GM12878 (cell line): ENCODE measurements around the gene ODC1. TPM values are rescaled to one million over a fixed set of nuclear protein-coding genes. Genes with fewer than 3 reads are reported as not detected.

Source experiments
- ATAC-seq: fragments of 200-7000 bp; cut with Tn5 transposase; 3 replicates; pipeline ENCODE4 v1.9.1; 2020; ENCODE audit warnings: mild to moderate bottlenecking, moderate library complexity
- BruUV-seq: library from RNA; stranded (reverse); fragments of 400-500 nt; replicated peaks from 2 replicates; lab custom pipeline; 2021; lab: Mats Ljungman, UMichigan
- CTCF ChIA-PET: fragments of 300-600 bp; sonication (Branson Sonifier 250); formaldehyde crosslinking; extraction: SDS; loops from one replicate; lab custom pipeline; 2021; ENCODE audit warnings: inconsistent platforms; lab: Yijun Ruan, JAX
- POLR2A ChIA-PET: fragments of 350-600 bp; formaldehyde crosslinking; extraction: SDS; loops from one replicate; lab custom pipeline; 2021; ENCODE audit warnings: inconsistent platforms; lab: Charles Lee
- RAD21 ChIA-PET: fragments of 300-600 bp; sonication (Branson Sonifier 250); formaldehyde crosslinking; loops from one replicate; lab custom pipeline; 2023; ENCODE audit warnings: antibody characterized with exemption; ENCODE audit not compliant: unreplicated experiment; lab: Charles Lee
- SMC1A ChIA-PET: fragments of 300-600 bp; sonication (Branson Sonifier 250); formaldehyde crosslinking; loops from one replicate; lab custom pipeline; 2023; ENCODE audit not compliant: unreplicated experiment, uncharacterized antibody; lab: Charles Lee
- DNase-seq: peaks from one replicate; pipeline ENCODE4 v3.0.0-alpha.2; 2011; ENCODE audit warnings: low read depth, low spot score
- FAIRE-seq: peaks from 3 replicates; lab custom pipeline; 2011; peaks lifted over from hg19 to GRCh38; lab: Jason Lieb, UNC
- H2AFZ ChIP-seq: 2 replicates; pipeline ENCODE4 v1.6.0; 2011; ENCODE audit warnings: low read depth, low read length, control low read depth; ENCODE audit not compliant: control insufficient read depth
- H3K27ac ChIP-seq: 2 replicates; pipeline ENCODE4 v1.5.1; 2011; ENCODE audit warnings: control low read depth; ENCODE audit not compliant: control insufficient read depth, insufficient read depth
- H3K27me3 ChIP-seq, 2 experiments: replicated peaks in 1 of 2; 2 replicates each; pipeline versions ENCODE4 v1.6.0 to v1.6.1; 2011; ENCODE audit warnings: low read length in 1 of 2; ENCODE audit not compliant: control insufficient read depth in 2 of 2, insufficient read depth in 2 of 2
- H3K36me3 ChIP-seq, 2 experiments: 2 replicates each; pipeline ENCODE4 v1.5.1; 2011; ENCODE audit warnings: low read length in 1 of 2; ENCODE audit not compliant: control insufficient read depth in 2 of 2, insufficient read depth in 2 of 2
- H3K4me1 ChIP-seq: 2 replicates; pipeline ENCODE4 v1.6.1; 2011; ENCODE audit warnings: mild to moderate bottlenecking, low read length, moderate library complexity, mixed read lengths; ENCODE audit not compliant: control insufficient read depth, insufficient read depth
- H3K4me2 ChIP-seq: 2 replicates; pipeline ENCODE4 v1.6.0; 2011; ENCODE audit warnings: control low read depth; ENCODE audit not compliant: control insufficient read depth, insufficient read depth
- H3K4me3 ChIP-seq: fragments of 200-600 bp; sonication (generic); 2 replicates; pipeline ENCODE4 v1.5.1; 2016
- H3K79me2 ChIP-seq: 2 replicates; pipeline ENCODE4 v1.6.0; 2011; ENCODE audit warnings: low read length; ENCODE audit not compliant: control insufficient read depth, insufficient read depth
- H3K9ac ChIP-seq: 2 replicates; pipeline ENCODE4 v1.8.0; 2011; ENCODE audit warnings: low read length, control low read depth, mixed read lengths; ENCODE audit not compliant: control insufficient read depth, insufficient read depth
- H3K9me3 ChIP-seq: replicated peaks from 3 replicates; pipeline ENCODE4 v1.5.1; 2011; ENCODE audit warnings: mild to moderate bottlenecking, low read length; ENCODE audit not compliant: control insufficient read depth, insufficient read depth
- H4K20me1 ChIP-seq: 2 replicates; pipeline ENCODE4 v1.6.0; 2011; ENCODE audit not compliant: control insufficient read depth, insufficient read depth
- ATF7 ChIP-seq: fragments of 450-650 bp; IDR thresholded peaks from 2 replicates; pipeline ENCODE4 v1.6.1; 2016; ENCODE audit warnings: low read depth, mild to moderate bottlenecking
- BMI1 ChIP-seq: fragments of 450-650 bp; IDR thresholded peaks from 2 replicates; pipeline ENCODE4 v1.6.1; 2016; ENCODE audit warnings: mild to moderate bottlenecking, moderate library complexity, borderline replicate concordance
- CHD2 ChIP-seq: IDR thresholded peaks from 2 replicates; pipeline ENCODE4 v1.6.1; 2011; ENCODE audit warnings: low read depth, low read length, improper control_type of control experiment, borderline replicate concordance
- HCFC1 ChIP-seq: fragments of 150-350 bp; IDR thresholded peaks from 2 replicates; pipeline ENCODE4 v1.6.1; 2014; ENCODE audit warnings: low read length
- KAT2A ChIP-seq: conservative IDR thresholded peaks from 2 replicates; pipeline ENCODE4 v1.6.1; 2011; ENCODE audit warnings: low read depth, low read length; ENCODE audit not compliant: control insufficient read depth
- NFYB ChIP-seq: IDR thresholded peaks from 2 replicates; pipeline ENCODE4 v1.6.1; 2011; ENCODE audit warnings: low read depth, mild to moderate bottlenecking, low read length, improper control_type of control experiment, moderate library complexity; ENCODE audit not compliant: insufficient read depth
- POLR2AphosphoS5 ChIP-seq: IDR thresholded peaks from 2 replicates; pipeline ENCODE4 v1.6.1; 2011; ENCODE audit warnings: mild to moderate bottlenecking, low read length, inconsistent platforms
- RB1 ChIP-seq: fragments of 450-650 bp; formaldehyde crosslinking; IDR thresholded peaks from 2 replicates; pipeline ENCODE4 v1.6.1; 2017; ENCODE audit warnings: mild to moderate bottlenecking, borderline replicate concordance
- RBBP5 ChIP-seq: fragments of 200-600 bp; sonication (generic); conservative IDR thresholded peaks from 2 replicates; pipeline ENCODE4 v1.6.1; 2016
- RCOR1 ChIP-seq: conservative IDR thresholded peaks from 2 replicates; pipeline ENCODE4 v1.6.1; 2012; ENCODE audit warnings: low read depth, low read length, improper control_type of control experiment
- SMAD5 ChIP-seq: IDR thresholded peaks from 2 replicates; pipeline ENCODE4 v1.6.1; 2016; ENCODE audit warnings: antibody characterized with exemption, low read depth
- WGBS: methylation state at CpG from one replicate; pipeline ENCODE4 v1.1.6; 2016; ENCODE audit warnings: low lambda C conversion rate; ENCODE audit not compliant: insufficient replicate concordance, insufficient coverage; ENCODE audit errors: missing lambda C conversion rate; 5-methylcytosine and 5-hydroxymethylcytosine counted together
- in situ Hi-C: fragments of 300-500 bp; cut with MboI; formaldehyde crosslinking; loops from 9 replicates; pipeline ENCODE4 v1.14.3; 2018; ENCODE audit warnings: mixed read lengths
- intact Hi-C: fragments of 100-400 bp; cut with micrococcal nuclease; formaldehyde crosslinking; loops from one replicate; pipeline ENCODE4 v1.14.2; 2022; ENCODE audit not compliant: unreplicated experiment
- polyA plus RNA-seq, 11 experiments: library from polyadenylated mRNA; depleted of rRNA in 4 of 11; unstranded in 6 of 11; stranded (reverse) in 5 of 11; fragments of >200 nt; fragmentation: Nextera tagmentation in 4 of 11; fragmentation: Illumina TruSeq in 1 of 11; extraction: Ambion mirVana in 4 of 11; extraction: Trizol in 1 of 11; gene quantifications; 1 replicate in 1 of 11; 2 replicates in 10 of 11; pipeline versions ENCODE4 v1.2.1 to v1.2.3, GENCODE V29; 2011 to 2016; ENCODE audit warnings: inconsistent platforms in 2 of 11, missing spikeins in 2 of 11, low read depth in 1 of 11
- total RNA-seq, 4 experiments: library from RNA; depleted of rRNA in 3 of 4; stranded (reverse); fragments of >200 nt in 3 of 4; fragmentation: Illumina TruSeq in 1 of 4; extraction: Trizol in 1 of 4; gene quantifications; 2 replicates each; pipeline versions ENCODE4 v1.2.1 to v1.2.3, GENCODE V29; 2013 to 2021
- TF ChIP-seq, protein P1 (sequence below): IDR thresholded peaks from 2 replicates; pipeline ENCODE4 v1.6.1; 2012; ENCODE audit warnings: low read depth, low read length, improper control_type of control experiment
- TF ChIP-seq, protein P2 (sequence below): fragments of 450-650 bp; IDR thresholded peaks from 2 replicates; pipeline ENCODE4 v1.6.1; 2017; ENCODE audit warnings: mild to moderate bottlenecking, moderate library complexity

ODC1 gene
- total and polyA plus RNA-seq, 10 of the 15 experiments (the other 5 are each of a cell fraction or from before 2014, with no cell fraction given): 68.5 to 441 (median 340) TPM

DNA sequence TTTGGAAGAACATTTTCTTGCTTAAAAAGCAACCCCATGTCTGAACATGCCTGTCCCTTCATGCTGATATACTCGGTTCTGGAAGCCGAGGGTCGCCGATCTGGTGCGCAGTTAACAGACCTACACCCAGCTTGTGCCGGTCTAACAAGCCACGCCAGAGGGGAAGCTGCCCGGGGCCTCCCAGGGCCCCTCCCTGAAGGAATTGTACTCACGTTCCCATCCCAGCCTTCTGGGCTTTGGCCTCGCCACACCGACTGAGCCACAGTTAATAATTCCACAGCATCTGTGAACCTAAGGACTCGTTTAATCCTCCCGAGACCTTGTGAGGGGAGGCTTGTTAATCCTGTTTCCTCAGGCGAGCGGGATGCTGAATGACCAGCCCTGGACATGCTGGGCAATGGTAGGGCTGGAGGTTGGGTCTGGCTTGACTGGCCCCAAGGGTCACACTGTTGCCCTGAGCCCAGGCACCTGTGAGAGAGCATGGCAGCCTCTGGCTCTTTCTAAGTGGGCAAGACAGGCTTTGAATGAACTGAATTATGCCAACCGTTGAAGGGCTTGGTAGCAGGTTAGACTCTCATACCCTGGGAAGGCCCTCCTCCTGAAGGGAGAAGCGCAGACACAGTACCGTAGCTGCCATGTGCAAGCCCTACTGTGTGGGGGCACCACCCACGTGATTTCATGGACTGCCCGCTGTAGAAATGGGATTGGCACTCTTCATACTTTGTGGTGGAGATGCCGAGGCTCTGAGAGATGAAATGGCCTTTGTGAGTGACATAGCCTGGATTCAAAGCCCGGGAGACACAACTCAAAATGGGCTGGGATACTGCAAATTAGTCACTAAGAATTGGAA is 27.9 kb upstream of the ODC1 start:
- Histone ChIP-seq H4K20me1 (no peaks in the 10 kb centered on the region; the same call in 1 of the 2 replicates), H3K27ac (no peak overlapping the region), H3K4me1 (no peaks in the 10 kb centered on the region), H2AFZ (no peak overlapping the region), H3K79me2 (no peaks in the 10 kb centered on the region), H3K4me3 (no peak overlapping the region), H3K27me3 (no peaks in the 10 kb centered on the region; a peak in 1 of 4 replicates), H3K9me3 (no peaks in the 10 kb centered on the region), H3K36me3 (no peaks in the 10 kb centered on the region), H3K9ac (no peak overlapping the region), H3K4me2 (no peak overlapping the region)
- in situ Hi-C loops (no loop called here), intact Hi-C loops (no loop called here)
- no peak for TF ChIP-seq NFYB
- TF ChIP-seq, protein P1, sequence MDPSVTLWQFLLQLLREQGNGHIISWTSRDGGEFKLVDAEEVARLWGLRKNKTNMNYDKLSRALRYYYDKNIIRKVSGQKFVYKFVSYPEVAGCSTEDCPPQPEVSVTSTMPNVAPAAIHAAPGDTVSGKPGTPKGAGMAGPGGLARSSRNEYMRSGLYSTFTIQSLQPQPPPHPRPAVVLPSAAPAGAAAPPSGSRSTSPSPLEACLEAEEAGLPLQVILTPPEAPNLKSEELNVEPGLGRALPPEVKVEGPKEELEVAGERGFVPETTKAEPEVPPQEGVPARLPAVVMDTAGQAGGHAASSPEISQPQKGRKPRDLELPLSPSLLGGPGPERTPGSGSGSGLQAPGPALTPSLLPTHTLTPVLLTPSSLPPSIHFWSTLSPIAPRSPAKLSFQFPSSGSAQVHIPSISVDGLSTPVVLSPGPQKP: no peak
- TF ChIP-seq RBBP5: no peak
- TF ChIP-seq HCFC1: no peak
- no peak for TF ChIP-seq POLR2AphosphoS5
- TF ChIP-seq ATF7: no peak
- TF ChIP-seq, protein P2, sequence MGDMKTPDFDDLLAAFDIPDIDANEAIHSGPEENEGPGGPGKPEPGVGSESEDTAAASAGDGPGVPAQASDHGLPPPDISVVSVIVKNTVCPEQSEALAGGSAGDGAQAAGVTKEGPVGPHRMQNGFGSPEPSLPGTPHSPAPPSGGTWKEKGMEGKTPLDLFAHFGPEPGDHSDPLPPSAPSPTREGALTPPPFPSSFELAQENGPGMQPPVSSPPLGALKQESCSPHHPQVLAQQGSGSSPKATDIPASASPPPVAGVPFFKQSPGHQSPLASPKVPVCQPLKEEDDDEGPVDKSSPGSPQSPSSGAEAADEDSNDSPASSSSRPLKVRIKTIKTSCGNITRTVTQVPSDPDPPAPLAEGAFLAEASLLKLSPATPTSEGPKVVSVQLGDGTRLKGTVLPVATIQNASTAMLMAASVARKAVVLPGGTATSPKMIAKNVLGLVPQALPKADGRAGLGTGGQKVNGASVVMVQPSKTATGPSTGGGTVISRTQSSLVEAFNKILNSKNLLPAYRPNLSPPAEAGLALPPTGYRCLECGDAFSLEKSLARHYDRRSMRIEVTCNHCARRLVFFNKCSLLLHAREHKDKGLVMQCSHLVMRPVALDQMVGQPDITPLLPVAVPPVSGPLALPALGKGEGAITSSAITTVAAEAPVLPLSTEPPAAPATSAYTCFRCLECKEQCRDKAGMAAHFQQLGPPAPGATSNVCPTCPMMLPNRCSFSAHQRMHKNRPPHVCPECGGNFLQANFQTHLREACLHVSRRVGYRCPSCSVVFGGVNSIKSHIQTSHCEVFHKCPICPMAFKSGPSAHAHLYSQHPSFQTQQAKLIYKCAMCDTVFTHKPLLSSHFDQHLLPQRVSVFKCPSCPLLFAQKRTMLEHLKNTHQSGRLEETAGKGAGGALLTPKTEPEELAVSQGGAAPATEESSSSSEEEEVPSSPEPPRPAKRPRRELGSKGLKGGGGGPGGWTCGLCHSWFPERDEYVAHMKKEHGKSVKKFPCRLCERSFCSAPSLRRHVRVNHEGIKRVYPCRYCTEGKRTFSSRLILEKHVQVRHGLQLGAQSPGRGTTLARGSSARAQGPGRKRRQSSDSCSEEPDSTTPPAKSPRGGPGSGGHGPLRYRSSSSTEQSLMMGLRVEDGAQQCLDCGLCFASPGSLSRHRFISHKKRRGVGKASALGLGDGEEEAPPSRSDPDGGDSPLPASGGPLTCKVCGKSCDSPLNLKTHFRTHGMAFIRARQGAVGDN: no peak
- no peak for TF ChIP-seq BMI1
- TF ChIP-seq KAT2A: no peak
- no peak for TF ChIP-seq RB1
- no peak for TF ChIP-seq CHD2
- TF ChIP-seq RCOR1: no peak
- TF ChIP-seq SMAD5: no peak
- SMC1A ChIA-PET: no interaction called here
- POLR2A ChIA-PET: no interaction called here
- ATAC-seq (no peak), DNase-seq (no peak), FAIRE-seq (no peak)
- WGBS: 65% methylated on average over 22 of the region's 22 CpGs
- RAD21 ChIA-PET: no interaction called here
- no TSS peak for BruUV-seq
- CTCF ChIA-PET: no interaction called here
